ENCODE results near the gene ACTR1B. TPM values are rescaled to one million over a fixed set of nuclear protein-coding genes. Genes with fewer than 3 reads are reported as not detected.

ACTR1B gene
- total RNA-seq, 1 experiment from 2014 or later: 36.3 TPM

DNA sequence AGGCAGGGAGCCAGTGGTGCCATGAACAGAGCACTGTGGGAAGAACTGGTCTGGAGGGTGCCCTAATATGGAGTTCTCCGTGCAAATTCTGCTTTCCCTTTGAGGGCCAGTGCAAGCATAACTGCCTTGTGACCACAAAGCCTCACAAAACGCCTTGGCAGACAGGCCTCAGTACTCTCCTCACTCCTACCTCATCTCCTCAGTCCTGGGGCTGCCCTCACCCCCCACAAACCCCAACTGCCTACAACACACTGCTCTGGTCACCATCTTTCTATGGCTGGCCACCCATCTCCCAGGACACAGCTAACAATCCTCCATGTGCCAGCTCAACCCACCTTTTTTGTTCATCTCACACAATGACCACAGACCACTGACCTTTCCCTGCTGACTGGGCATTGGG, 9.1 kb downstream of the ACTR1B start:
- POLR2A ChIA-PET (ENCODE audit: low non-redundant PET): no interaction called here
- peaks cover 5% of the 10 kb centered on the region for H3K36me3 ChIP-seq (ENCODE audit: insufficient read depth, low read length, poor library complexity, severe bottlenecking)
- peaks cover 6% of the 10 kb centered on the region for H3K9me3 ChIP-seq (ENCODE audit: low read depth, low read length, poor library complexity, severe bottlenecking)
- CTCF ChIA-PET: no interaction called here
- H3K4me3 ChIP-seq (ENCODE audit: low read depth, low read length, poor library complexity, severe bottlenecking): no peak overlapping the region
- no peaks in the 10 kb centered on the region for H3K4me1 ChIP-seq (ENCODE audit: insufficient read depth, low read length, poor library complexity, severe bottlenecking)
- no TSS peak for BruUV-seq (replicated peaks)
- TF ChIP-seq, protein P1, sequence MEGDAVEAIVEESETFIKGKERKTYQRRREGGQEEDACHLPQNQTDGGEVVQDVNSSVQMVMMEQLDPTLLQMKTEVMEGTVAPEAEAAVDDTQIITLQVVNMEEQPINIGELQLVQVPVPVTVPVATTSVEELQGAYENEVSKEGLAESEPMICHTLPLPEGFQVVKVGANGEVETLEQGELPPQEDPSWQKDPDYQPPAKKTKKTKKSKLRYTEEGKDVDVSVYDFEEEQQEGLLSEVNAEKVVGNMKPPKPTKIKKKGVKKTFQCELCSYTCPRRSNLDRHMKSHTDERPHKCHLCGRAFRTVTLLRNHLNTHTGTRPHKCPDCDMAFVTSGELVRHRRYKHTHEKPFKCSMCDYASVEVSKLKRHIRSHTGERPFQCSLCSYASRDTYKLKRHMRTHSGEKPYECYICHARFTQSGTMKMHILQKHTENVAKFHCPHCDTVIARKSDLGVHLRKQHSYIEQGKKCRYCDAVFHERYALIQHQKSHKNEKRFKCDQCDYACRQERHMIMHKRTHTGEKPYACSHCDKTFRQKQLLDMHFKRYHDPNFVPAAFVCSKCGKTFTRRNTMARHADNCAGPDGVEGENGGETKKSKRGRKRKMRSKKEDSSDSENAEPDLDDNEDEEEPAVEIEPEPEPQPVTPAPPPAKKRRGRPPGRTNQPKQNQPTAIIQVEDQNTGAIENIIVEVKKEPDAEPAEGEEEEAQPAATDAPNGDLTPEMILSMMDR (conservative IDR thresholded peaks at IDR 0.05; ENCODE audit: low read depth, low read length): no peak
- no peak for TF ChIP-seq EZH2 (IDR thresholded peaks at IDR 0.05; ENCODE audit: borderline replicate concordance, low read depth, low read length, poor library complexity, severe bottlenecking)
- H3K27ac ChIP-seq (ENCODE audit: low read depth, low read length, poor library complexity, severe bottlenecking): no peak overlapping the region
- intact Hi-C loops (cut with micrococcal nuclease; ENCODE audit: unreplicated experiment): no loop called here
- no peaks in the 10 kb centered on the region for H3K27me3 ChIP-seq (replicated peaks; ENCODE audit: insufficient read depth, low read depth, low read length, poor library complexity)
- DNase-seq (ENCODE audit: low spot score): no peak

DNA sequence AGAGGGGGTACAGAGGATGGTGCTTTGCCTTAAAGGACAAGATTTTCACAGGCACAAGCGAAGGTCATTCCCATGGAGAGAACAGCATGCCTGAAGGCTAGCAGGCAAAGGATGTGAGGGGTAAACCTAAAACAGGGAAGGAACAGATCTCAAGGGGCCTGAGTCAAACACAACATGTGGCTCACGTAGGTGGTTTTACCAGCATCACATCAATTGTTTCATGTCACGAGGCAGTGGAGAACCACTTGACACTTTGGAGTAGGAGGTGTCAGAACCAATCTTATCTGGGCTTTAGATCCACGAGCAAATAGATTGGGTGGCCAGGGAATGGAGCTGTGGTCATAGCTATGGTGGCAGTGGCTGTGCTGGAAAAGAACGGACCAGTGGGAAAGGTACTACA, 9.5 kb downstream of the ACTR1B start:
- ChIA-PET POLR2A (ENCODE audit: low non-redundant PET) (no interaction called here), CTCF (no interaction called here)
- Histone ChIP-seq H3K4me3 (ENCODE audit: low read depth, low read length, poor library complexity, severe bottlenecking) (no peak overlapping the region), H3K27ac (ENCODE audit: low read depth, low read length, poor library complexity, severe bottlenecking) (no peak overlapping the region), H3K4me1 (ENCODE audit: insufficient read depth, low read length, poor library complexity, severe bottlenecking) (no peaks in the 10 kb centered on the region), H3K27me3 (replicated peaks; ENCODE audit: insufficient read depth, low read depth, low read length, poor library complexity) (no peaks in the 10 kb centered on the region), H3K9me3 (ENCODE audit: low read depth, low read length, poor library complexity, severe bottlenecking) (peaks cover 6% of the 10 kb centered on the region), H3K36me3 (ENCODE audit: insufficient read depth, low read length, poor library complexity, severe bottlenecking) (peaks cover 7% of the 10 kb centered on the region)
- TF ChIP-seq EZH2 (IDR thresholded peaks at IDR 0.05; ENCODE audit: borderline replicate concordance, low read depth, low read length, poor library complexity, severe bottlenecking): no peak
- TF ChIP-seq, protein P1 (conservative IDR thresholded peaks at IDR 0.05; ENCODE audit: low read depth, low read length): no peak
- no TSS peak for BruUV-seq (replicated peaks)
- DNase-seq (ENCODE audit: low spot score): no peak
- intact Hi-C loops (cut with micrococcal nuclease; ENCODE audit: unreplicated experiment): no loop called here

DNA sequence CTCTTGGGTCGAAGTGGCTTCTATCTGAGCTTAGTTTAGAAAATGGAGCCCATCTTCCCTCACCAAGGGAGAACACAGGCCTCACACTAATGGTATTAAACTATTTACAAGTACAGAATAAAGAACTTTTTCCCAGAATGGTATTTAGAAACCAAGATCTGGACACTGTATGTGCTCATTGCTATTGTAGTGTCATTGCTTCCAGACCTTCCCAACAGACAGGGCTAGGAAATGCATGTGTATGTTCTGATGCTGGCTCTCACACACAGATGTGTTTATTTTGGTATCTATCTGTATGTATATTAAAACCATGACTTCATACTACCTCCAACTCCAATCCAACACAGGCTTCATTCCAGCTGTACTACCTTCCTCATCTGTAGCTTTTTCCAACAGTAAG, 10.0 kb downstream of the ACTR1B start:
- H3K4me3 ChIP-seq (ENCODE audit: low read depth, low read length, poor library complexity, severe bottlenecking): no peak overlapping the region
- no TSS peak for BruUV-seq (replicated peaks)
- no peaks in the 10 kb centered on the region for H3K4me1 ChIP-seq (ENCODE audit: insufficient read depth, low read length, poor library complexity, severe bottlenecking)
- intact Hi-C loops (cut with micrococcal nuclease; ENCODE audit: unreplicated experiment): no loop called here
- TF ChIP-seq, protein P1 (conservative IDR thresholded peaks at IDR 0.05; ENCODE audit: low read depth, low read length): no peak
- no peak for TF ChIP-seq EZH2 (IDR thresholded peaks at IDR 0.05; ENCODE audit: borderline replicate concordance, low read depth, low read length, poor library complexity, severe bottlenecking)
- H3K27ac ChIP-seq (ENCODE audit: low read depth, low read length, poor library complexity, severe bottlenecking): no peak overlapping the region
- H3K36me3 ChIP-seq (ENCODE audit: insufficient read depth, low read length, poor library complexity, severe bottlenecking): peaks cover 11% of the 10 kb centered on the region
- ChIA-PET CTCF (no interaction called here), POLR2A (ENCODE audit: low non-redundant PET) (no interaction called here)
- H3K27me3 ChIP-seq (replicated peaks; ENCODE audit: insufficient read depth, low read depth, low read length, poor library complexity): no peaks in the 10 kb centered on the region
- no peak for DNase-seq (ENCODE audit: low spot score)
- H3K9me3 ChIP-seq (ENCODE audit: low read depth, low read length, poor library complexity, severe bottlenecking): peaks cover 6% of the 10 kb centered on the region

All from A673 (cell line).